Measurements from ENCODE around the gene CPHXL.

- TF ChIP-seq EZH2 (IDR thresholded peaks at IDR 0.05; ENCODE audit: borderline replicate concordance, low read length) (no peak), CTCF (IDR thresholded peaks at IDR 0.05; ENCODE audit: low read length) (no peak)
These were observed 27.9 kb upstream of the CPHXL start for GRCh38 chr16:75754141-75754540.

Measured in OCI-LY1 (cell line).